ENCODE measurements around the gene ANKRD11. TPM values are rescaled to one million over a fixed set of nuclear protein-coding genes. Genes with fewer than 3 reads are reported as not detected.

Gene ANKRD11
- total RNA-seq, 1 experiment from 2014 or later: 99.4 TPM

DNA sequence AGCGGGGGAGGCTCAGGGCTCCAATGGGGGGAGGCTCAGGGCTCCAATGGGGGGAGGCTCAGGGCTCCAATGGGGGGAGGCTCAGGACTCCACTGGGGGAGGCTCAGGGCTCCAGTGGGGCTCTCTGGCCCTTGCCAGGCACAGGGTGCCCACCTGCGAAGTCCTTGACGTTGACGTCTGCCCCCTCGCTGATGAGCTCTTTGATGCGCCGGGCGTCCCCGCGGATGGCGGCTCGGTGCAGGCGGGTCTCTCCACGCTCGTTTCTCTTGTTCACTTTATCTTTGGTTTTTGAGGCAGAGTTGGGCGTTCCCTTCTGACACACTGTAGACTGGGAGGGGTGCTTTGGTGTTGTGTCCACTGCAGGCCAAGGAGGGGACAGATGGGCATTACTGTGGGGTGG is 199.9 kb downstream of the ANKRD11 start:
- POLR2A ChIA-PET: no interaction called here
- in situ Hi-C loops (cut with HindIII; ENCODE audit: low pct_unique_long_range_greater_than_20kb, low sequenced_read_pairs): no loop called here
- Histone ChIP-seq H3K4me3 (ENCODE audit: low read depth in 2 of 2, low read length in 2 of 2) (no peak overlapping the region), H3K9me3 (ENCODE audit: control insufficient read depth, insufficient read depth, low read depth, low read length) (no peaks in the 10 kb centered on the region), H3K36me3 (ENCODE audit: control insufficient read depth, insufficient read depth, low read length) (peaks cover 3% of the 10 kb centered on the region), H3K27me3 (ENCODE audit: control insufficient read depth, insufficient read depth, low read length) (no peaks in the 10 kb centered on the region), H3K4me1 (ENCODE audit: control insufficient read depth, insufficient read depth, low read length) (peaks cover 29% of the 10 kb centered on the region), H3K27ac (ENCODE audit: low read length) (no peak overlapping the region)
- TF ChIP-seq, protein P1, sequence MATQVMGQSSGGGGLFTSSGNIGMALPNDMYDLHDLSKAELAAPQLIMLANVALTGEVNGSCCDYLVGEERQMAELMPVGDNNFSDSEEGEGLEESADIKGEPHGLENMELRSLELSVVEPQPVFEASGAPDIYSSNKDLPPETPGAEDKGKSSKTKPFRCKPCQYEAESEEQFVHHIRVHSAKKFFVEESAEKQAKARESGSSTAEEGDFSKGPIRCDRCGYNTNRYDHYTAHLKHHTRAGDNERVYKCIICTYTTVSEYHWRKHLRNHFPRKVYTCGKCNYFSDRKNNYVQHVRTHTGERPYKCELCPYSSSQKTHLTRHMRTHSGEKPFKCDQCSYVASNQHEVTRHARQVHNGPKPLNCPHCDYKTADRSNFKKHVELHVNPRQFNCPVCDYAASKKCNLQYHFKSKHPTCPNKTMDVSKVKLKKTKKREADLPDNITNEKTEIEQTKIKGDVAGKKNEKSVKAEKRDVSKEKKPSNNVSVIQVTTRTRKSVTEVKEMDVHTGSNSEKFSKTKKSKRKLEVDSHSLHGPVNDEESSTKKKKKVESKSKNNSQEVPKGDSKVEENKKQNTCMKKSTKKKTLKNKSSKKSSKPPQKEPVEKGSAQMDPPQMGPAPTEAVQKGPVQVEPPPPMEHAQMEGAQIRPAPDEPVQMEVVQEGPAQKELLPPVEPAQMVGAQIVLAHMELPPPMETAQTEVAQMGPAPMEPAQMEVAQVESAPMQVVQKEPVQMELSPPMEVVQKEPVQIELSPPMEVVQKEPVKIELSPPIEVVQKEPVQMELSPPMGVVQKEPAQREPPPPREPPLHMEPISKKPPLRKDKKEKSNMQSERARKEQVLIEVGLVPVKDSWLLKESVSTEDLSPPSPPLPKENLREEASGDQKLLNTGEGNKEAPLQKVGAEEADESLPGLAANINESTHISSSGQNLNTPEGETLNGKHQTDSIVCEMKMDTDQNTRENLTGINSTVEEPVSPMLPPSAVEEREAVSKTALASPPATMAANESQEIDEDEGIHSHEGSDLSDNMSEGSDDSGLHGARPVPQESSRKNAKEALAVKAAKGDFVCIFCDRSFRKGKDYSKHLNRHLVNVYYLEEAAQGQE (IDR thresholded peaks at IDR 0.05; ENCODE audit: insufficient read depth in 1 of 2, low read depth in 2 of 2, low read length in 1 of 2): no peak
- TF ChIP-seq, protein P2, sequence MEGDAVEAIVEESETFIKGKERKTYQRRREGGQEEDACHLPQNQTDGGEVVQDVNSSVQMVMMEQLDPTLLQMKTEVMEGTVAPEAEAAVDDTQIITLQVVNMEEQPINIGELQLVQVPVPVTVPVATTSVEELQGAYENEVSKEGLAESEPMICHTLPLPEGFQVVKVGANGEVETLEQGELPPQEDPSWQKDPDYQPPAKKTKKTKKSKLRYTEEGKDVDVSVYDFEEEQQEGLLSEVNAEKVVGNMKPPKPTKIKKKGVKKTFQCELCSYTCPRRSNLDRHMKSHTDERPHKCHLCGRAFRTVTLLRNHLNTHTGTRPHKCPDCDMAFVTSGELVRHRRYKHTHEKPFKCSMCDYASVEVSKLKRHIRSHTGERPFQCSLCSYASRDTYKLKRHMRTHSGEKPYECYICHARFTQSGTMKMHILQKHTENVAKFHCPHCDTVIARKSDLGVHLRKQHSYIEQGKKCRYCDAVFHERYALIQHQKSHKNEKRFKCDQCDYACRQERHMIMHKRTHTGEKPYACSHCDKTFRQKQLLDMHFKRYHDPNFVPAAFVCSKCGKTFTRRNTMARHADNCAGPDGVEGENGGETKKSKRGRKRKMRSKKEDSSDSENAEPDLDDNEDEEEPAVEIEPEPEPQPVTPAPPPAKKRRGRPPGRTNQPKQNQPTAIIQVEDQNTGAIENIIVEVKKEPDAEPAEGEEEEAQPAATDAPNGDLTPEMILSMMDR (IDR thresholded peaks at IDR 0.05): no peak
- CTCF ChIA-PET: no interaction called here
- ATAC-seq: no peak
- DNase-seq (ENCODE audit: low read depth, low spot score): no peak
- no TSS peak for BruUV-seq (replicated peaks)
- intact Hi-C loops (cut with micrococcal nuclease; ENCODE audit: unreplicated experiment): no loop called here

DNA sequence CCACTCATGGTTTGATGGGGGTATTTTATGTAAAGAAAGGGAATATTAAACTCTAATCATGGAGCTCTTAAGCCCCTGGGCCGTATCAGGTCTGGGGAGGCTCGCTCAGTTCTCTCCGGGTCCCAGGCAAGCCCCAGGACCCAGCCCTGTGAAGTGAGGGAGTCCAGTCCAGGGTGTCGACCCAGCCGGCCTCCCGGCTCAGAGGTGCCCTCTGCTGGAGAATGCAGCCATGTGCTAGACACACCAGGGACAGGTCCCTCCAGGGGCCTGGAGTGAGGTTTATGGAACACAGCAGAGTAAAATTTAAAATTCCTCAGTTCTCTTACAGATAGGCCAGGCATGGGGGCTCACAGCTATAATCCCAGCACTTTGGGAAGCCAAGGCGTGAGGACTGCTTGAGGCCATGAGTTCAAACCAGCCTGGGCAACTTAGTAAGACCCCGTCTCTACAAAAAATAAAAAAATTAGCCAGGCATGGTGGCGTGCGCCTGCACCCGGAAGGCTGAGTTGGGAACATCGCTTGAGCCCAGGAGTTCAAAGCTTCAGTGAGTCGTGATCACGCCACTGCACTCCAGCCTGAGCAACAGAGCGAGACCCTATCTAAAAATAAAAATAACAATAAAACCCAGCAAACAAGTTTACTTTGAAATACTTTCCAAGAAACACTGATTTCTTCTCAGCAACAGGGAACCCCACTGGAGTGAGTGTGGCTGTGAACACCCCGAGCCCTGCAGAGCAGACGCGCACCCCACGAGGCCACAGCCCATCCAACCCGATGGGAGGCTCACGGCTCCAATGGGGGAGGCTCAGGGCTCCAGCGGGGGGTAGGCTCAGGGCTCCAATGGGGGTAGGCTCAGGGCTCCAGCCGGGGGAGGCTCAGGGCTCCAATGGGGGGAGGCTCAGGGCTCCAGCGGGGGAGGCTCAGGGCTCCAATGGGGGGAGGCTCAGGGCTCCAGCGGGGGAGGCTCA is 200.6 kb downstream of the ANKRD11 start:
- peaks cover 4% of the 10 kb centered on the region for H3K36me3 ChIP-seq (ENCODE audit: control insufficient read depth, insufficient read depth, low read length)
- intact Hi-C loops (cut with micrococcal nuclease; ENCODE audit: unreplicated experiment): no loop called here

More for the DNA sequence above, 200.6 kb downstream of the ANKRD11 start:
- BruUV-seq (replicated peaks): no TSS peak
- TF ChIP-seq, protein P2 (IDR thresholded peaks at IDR 0.05): peak; percentile 89
- no peak for TF ChIP-seq SIN3A (IDR thresholded peaks at IDR 0.05; ENCODE audit: borderline replicate concordance, insufficient read depth, low read depth, low read length)
- H3K4me3 ChIP-seq (ENCODE audit: low read depth in 2 of 2, low read length in 2 of 2): no peak overlapping the region
- POLR2A ChIA-PET: interaction anchor here (0.6 kb wide), 1 partner anchor 512 kb away, joined by 4 read pairs; no protein-coding TSS in a partner anchor
- in situ Hi-C loops (cut with HindIII; ENCODE audit: low pct_unique_long_range_greater_than_20kb, low sequenced_read_pairs): no loop called here
- no peak overlapping the region for H3K27ac ChIP-seq (ENCODE audit: low read length)
- peaks cover 22% of the 10 kb centered on the region for H3K4me1 ChIP-seq (ENCODE audit: control insufficient read depth, insufficient read depth, low read length)
- ATAC-seq (peak; percentile 86), DNase-seq (ENCODE audit: low read depth, low spot score) (peak; percentile 27)
- no peaks in the 10 kb centered on the region for H3K27me3 ChIP-seq (ENCODE audit: control insufficient read depth, insufficient read depth, low read length)
- CTCF ChIA-PET: no interaction called here
- no peaks in the 10 kb centered on the region for H3K9me3 ChIP-seq (ENCODE audit: control insufficient read depth, insufficient read depth, low read depth, low read length)

Data from Panc1 (cell line).